Spinal cord (tissue), 10 donors: ENCODE measurements around the gene SAG. TPM values are rescaled to one million over a fixed set of nuclear protein-coding genes. Genes with fewer than 3 reads are reported as not detected.

Experiments
- DNase-seq, 6 donors: peaks; one replicate each; pipeline versions ENCODE4 v3.0.0 to v3.0.0-alpha.2; 2013 to 2015; ENCODE audit warnings: low spot score in 6 of 6, low read depth in 4 of 6
- H3K27ac ChIP-seq: one replicate; pipeline ENCODE4 v1.5.1; 2013; ENCODE audit warnings: low read depth, low read length, control low read depth
- H3K27me3 ChIP-seq: one replicate; pipeline ENCODE4 v1.6.1; 2013; ENCODE audit warnings: low read length; ENCODE audit not compliant: control insufficient read depth, insufficient read depth
- H3K36me3 ChIP-seq: one replicate; pipeline ENCODE4 v1.6.1; 2013; ENCODE audit warnings: low read length; ENCODE audit not compliant: control insufficient read depth, insufficient read depth
- H3K4me1 ChIP-seq: one replicate; pipeline ENCODE4 v1.6.1; 2013; ENCODE audit warnings: low read length; ENCODE audit not compliant: control insufficient read depth, insufficient read depth
- H3K4me3 ChIP-seq: one replicate; pipeline ENCODE4 v1.5.1; 2013; ENCODE audit warnings: low read depth, low read length, control low read depth
- H3K9me3 ChIP-seq: one replicate; pipeline ENCODE4 v1.6.1; 2013; ENCODE audit warnings: low read length; ENCODE audit not compliant: control insufficient read depth, insufficient read depth
- WGBS: methylation state at CpG from one replicate; pipeline ENCODE4 v1.1.5; 2013; ENCODE audit warnings: missing lambda C conversion rate; ENCODE audit not compliant: insufficient coverage; 5-methylcytosine and 5-hydroxymethylcytosine counted together
- polyA plus RNA-seq, 2 donors: library from polyadenylated mRNA; unstranded; fragments of 120-200 nt; gene quantifications; one replicate each; pipeline ENCODE4 v1.2.1, GENCODE V29; 2013; ENCODE audit not compliant: insufficient read length in 2 of 2
- total RNA-seq, 2 donors: library from RNA; depleted of rRNA in 1 of 2; stranded (reverse); fragments of 120-200 nt in 1 of 2; fragments of >200 nt in 1 of 2; gene quantifications; one replicate each; pipeline versions ENCODE4 v1.2.3 to v1.2.4, GENCODE V29; 2013 to 2014
- donor health status: healthy.

SAG gene
- total and polyA plus RNA-seq, 4 donors = 0.48 to 0.69 (median 0.51) TPM; not detected in 1

- H3K4me3 ChIP-seq = no peak overlapping the region
- H3K27ac ChIP-seq = no peak overlapping the region
- no peak for DNase-seq
- 92% methylated on average over 3 of the region's 6 CpGs for WGBS
- H3K9me3 ChIP-seq = no peaks in the 10 kb centered on the region
- H3K4me1 ChIP-seq = no peaks in the 10 kb centered on the region
- peaks cover 48% of the 10 kb centered on the region for H3K36me3 ChIP-seq
- H3K27me3 ChIP-seq = no peaks in the 10 kb centered on the region
Measured at GRCh38 chr2:233267516-233268245, 39.9 kb upstream of the SAG start.

DNA sequence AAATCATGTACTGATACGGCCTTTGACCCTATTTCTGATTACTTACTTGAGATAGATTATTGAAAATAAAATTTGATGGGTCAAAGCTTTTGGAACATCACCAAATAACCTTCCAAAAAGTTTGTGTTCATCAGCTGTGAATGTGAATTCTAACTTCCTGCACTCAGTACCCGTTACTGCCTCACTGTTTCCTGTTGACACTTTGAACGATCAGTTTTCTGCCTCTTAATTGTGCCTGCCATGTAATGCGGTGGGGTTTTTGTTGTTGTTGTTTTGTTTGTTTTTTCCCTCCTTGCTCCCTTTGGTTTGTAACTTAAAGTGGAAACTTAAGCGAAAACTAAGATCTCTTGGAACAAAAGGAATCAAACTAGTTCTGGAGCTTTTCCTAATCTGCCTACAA lies 37.2 kb upstream of the SAG start:
- WGBS = no CpG with 5 or more reads among the region's 5 CpGs
- H3K4me1 ChIP-seq = no peaks in the 10 kb centered on the region
- H3K27me3 ChIP-seq = no peaks in the 10 kb centered on the region
- no peak overlapping the region for H3K27ac ChIP-seq
- H3K4me3 ChIP-seq = no peak overlapping the region
- H3K9me3 ChIP-seq = no peaks in the 10 kb centered on the region
- peaks cover 39% of the 10 kb centered on the region for H3K36me3 ChIP-seq
- no peak for DNase-seq

GRCh38 chr2:233270951-233271350 lies 36.7 kb upstream of the SAG start:
- Histone ChIP-seq H3K27ac (no peak overlapping the region), H3K4me1 (no peaks in the 10 kb centered on the region), H3K4me3 (no peak overlapping the region), H3K9me3 (no peaks in the 10 kb centered on the region), H3K36me3 (peaks cover 35% of the 10 kb centered on the region), H3K27me3 (no peaks in the 10 kb centered on the region)
- DNase-seq = no peak
- WGBS = 100% methylated on average over 2 of the region's 4 CpGs

GRCh38 chr2:233271693-233272092 lies 35.9 kb upstream of the SAG start:
- no peaks in the 10 kb centered on the region for H3K4me1 ChIP-seq
- H3K4me3 ChIP-seq = no peak overlapping the region
- no peak overlapping the region for H3K27ac ChIP-seq
- no peaks in the 10 kb centered on the region for H3K9me3 ChIP-seq
- no peak for DNase-seq
- H3K27me3 ChIP-seq = no peaks in the 10 kb centered on the region
- no CpG with 5 or more reads among the region's 2 CpGs for WGBS
- peaks cover 35% of the 10 kb centered on the region for H3K36me3 ChIP-seq

- no peaks in the 10 kb centered on the region for H3K27me3 ChIP-seq
- H3K27ac ChIP-seq = no peak overlapping the region
- H3K9me3 ChIP-seq = no peaks in the 10 kb centered on the region
- H3K4me3 ChIP-seq = no peak overlapping the region
- WGBS = 100% methylated on average over 2 of the region's 6 CpGs
- no peak for DNase-seq
- H3K36me3 ChIP-seq = peaks cover 28% of the 10 kb centered on the region
- no peaks in the 10 kb centered on the region for H3K4me1 ChIP-seq
Measured at GRCh38 chr2:233273120-233273519, 34.5 kb upstream of the SAG start.

- DNase-seq = no peak
- no peaks in the 10 kb centered on the region for H3K4me1 ChIP-seq
- H3K4me3 ChIP-seq = no peak overlapping the region
- H3K36me3 ChIP-seq = peaks cover 31% of the 10 kb centered on the region
- WGBS = 89% methylated on average over 4 of the region's 4 CpGs
- H3K27me3 ChIP-seq = no peaks in the 10 kb centered on the region
- H3K27ac ChIP-seq = no peak overlapping the region
- H3K9me3 ChIP-seq = no peaks in the 10 kb centered on the region
Measured at GRCh38 chr2:233275223-233275622, 32.4 kb upstream of the SAG start.

- Histone ChIP-seq H3K4me3 (no peak overlapping the region), H3K36me3 (peaks cover 38% of the 10 kb centered on the region), H3K9me3 (no peaks in the 10 kb centered on the region), H3K27ac (no peak overlapping the region), H3K27me3 (no peaks in the 10 kb centered on the region), H3K4me1 (no peaks in the 10 kb centered on the region)
- DNase-seq = no peak
- whole genome bisulfite sequencing = 86% methylated on average over 1 of the region's 2 CpGs
Measured at GRCh38 chr2:233278921-233279320, 28.7 kb upstream of the SAG start.

DNA sequence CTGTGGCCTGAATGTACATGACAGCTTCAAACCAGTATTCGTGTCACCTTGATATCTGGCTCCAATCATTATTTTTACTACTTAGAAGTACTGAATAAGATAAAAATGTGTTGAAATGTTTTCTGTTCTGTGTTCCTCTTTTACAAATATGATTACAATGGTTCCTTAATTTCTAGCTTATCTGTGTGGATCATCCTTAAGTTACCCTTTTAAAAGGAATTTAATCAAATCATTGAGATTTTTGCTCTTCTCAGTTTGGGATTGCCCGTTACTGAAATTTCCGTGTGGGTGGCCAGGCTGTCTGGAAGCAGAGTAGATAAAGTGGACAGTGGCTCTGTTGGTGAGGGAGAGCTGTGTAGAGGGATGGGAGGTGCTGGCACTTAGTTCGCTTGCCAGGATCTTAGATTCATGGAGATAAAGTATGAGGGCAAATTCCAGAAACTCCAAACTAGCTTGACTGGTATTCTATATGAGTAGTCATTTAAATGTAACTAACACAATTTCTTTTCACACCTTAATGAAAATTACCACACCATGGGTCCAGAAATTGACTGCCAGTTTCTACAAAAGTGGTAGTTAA lies 27.4 kb upstream of the SAG start:
- DNase-seq = no peak
- WGBS = 86% methylated on average over 3 of the region's 4 CpGs

DNA sequence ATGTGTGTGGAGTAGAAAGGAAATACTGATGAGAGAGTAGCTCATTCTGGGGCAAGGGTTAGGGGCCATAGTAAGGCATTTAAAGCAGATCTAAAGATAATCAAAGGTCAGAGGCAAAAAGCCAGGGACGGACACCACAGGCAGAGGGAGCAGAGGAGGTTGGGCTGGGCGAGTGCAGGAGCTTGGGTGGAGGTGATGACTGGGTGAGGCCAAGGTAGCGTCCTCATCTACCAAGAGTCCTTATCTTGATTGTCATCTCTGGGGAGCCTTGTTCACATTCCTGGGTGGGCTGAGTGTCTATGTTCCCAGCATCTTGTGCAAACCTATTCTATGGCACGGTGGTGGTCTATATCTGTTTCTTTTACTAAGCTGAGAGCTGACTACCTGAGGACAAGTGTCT lies 26.1 kb upstream of the SAG start:
- Histone ChIP-seq H3K27me3 (no peaks in the 10 kb centered on the region), H3K4me3 (no peak overlapping the region), H3K36me3 (peaks cover 39% of the 10 kb centered on the region), H3K9me3 (no peaks in the 10 kb centered on the region), H3K27ac (no peak overlapping the region), H3K4me1 (no peaks in the 10 kb centered on the region)
- WGBS = 98% methylated on average over 4 of the region's 4 CpGs
- no peak for DNase-seq

More for the DNA sequence above, 27.4 kb upstream of the SAG start:
- Histone ChIP-seq H3K4me1 (no peaks in the 10 kb centered on the region), H3K9me3 (no peaks in the 10 kb centered on the region), H3K27ac (no peak overlapping the region), H3K27me3 (no peaks in the 10 kb centered on the region), H3K36me3 (peaks cover 38% of the 10 kb centered on the region), H3K4me3 (no peak overlapping the region)

- H3K4me3 ChIP-seq = no peak overlapping the region
- H3K9me3 ChIP-seq = no peaks in the 10 kb centered on the region
- peaks cover 38% of the 10 kb centered on the region for H3K36me3 ChIP-seq
- no peak for DNase-seq
- H3K27ac ChIP-seq = no peak overlapping the region
- H3K27me3 ChIP-seq = no peaks in the 10 kb centered on the region
- H3K4me1 ChIP-seq = no peaks in the 10 kb centered on the region
- 92% methylated on average over 6 of the region's 6 CpGs for WGBS
Measured at GRCh38 chr2:233281992-233282603, 25.5 kb upstream of the SAG start.
